ENCODE measurements around the gene PSMB3. TPM values are rescaled to one million over a fixed set of nuclear protein-coding genes. Genes with fewer than 3 reads are reported as not detected.
"Not testable (repeated sequence)": the region's sequence is repeated elsewhere in the genome, so short reads cannot be mapped to it uniquely, and the experiment has no call there.

The PSMB3 gene
- total RNA-seq, 2 experiments from 2014 or later, result 335 to 348 TPM

- POLR2A ChIA-PET, result interaction anchor here (1.0 to 1.7 kb wide), 3 partner anchors 8 to 12 kb away, joined by 3 to 9 read pairs (median 4); no protein-coding TSS in a partner anchor
- no peak overlapping the region for H3K4me3 Mint-ChIP-seq
- CTCF ChIA-PET, result interaction anchor here (1.0 to 2.0 kb wide), 8 partner anchors 9 to 43 kb away, joined by 3 to 6 read pairs (median 6); no protein-coding TSS in a partner anchor
- H3K4me1 Mint-ChIP-seq (ENCODE audit: low read depth), result peaks cover 47% of the 10 kb centered on the region
- peaks cover 47% of the 10 kb centered on the region for H3K36me3 Mint-ChIP-seq
- peak overlapping the region; percentile 50 for H3K27ac Mint-ChIP-seq
- intact Hi-C loops (cut with micrococcal nuclease), result no loop called here
- DNase-seq, result no peak
- no peaks in the 10 kb centered on the region for H3K9me3 Mint-ChIP-seq
- H3K27me3 Mint-ChIP-seq, result no peaks in the 10 kb centered on the region
These were observed 33.1 kb upstream of the PSMB3 start for GRCh38 chr17:38719289-38719942.

- Mint-ChIP-seq H3K36me3 (peaks cover 45% of the 10 kb centered on the region), H3K27me3 (no peaks in the 10 kb centered on the region), H3K4me3 (no peak overlapping the region), H3K27ac (no peak overlapping the region), H3K9me3 (no peaks in the 10 kb centered on the region), H3K4me1 (ENCODE audit: low read depth) (peaks cover 44% of the 10 kb centered on the region)
- intact Hi-C loops (cut with micrococcal nuclease), result no loop called here
- ChIA-PET POLR2A (no interaction called here), CTCF (interaction anchor here (1.0 to 2.0 kb wide), 2 partner anchors 15 to 43 kb away, joined by 3 to 6 read pairs; no protein-coding TSS in a partner anchor)
- no peak for DNase-seq
These were observed 32.4 kb upstream of the PSMB3 start for GRCh38 chr17:38719943-38720641.

GRCh38 chr17:38720941-38721340 lies 31.6 kb upstream of the PSMB3 start:
- Mint-ChIP-seq H3K4me1 (ENCODE audit: low read depth) (peaks cover 43% of the 10 kb centered on the region), H3K36me3 (peaks cover 39% of the 10 kb centered on the region), H3K9me3 (no peaks in the 10 kb centered on the region), H3K27me3 (no peaks in the 10 kb centered on the region), H3K4me3 (no peak overlapping the region), H3K27ac (no peak overlapping the region)
- ChIA-PET CTCF (no interaction called here), POLR2A (interaction anchor here (1.3 kb wide), 1 partner anchor 15 kb away, joined by 3 read pairs; no protein-coding TSS in a partner anchor)
- DNase-seq, result no peak
- intact Hi-C loops (cut with micrococcal nuclease), result no loop called here

- no peak for DNase-seq
- H3K4me3 Mint-ChIP-seq, result no peak overlapping the region
- no peaks in the 10 kb centered on the region for H3K9me3 Mint-ChIP-seq
- ChIA-PET CTCF (no interaction called here), POLR2A (interaction anchor here (0.7 to 1.3 kb wide), 2 partner anchors 15 to 16 kb away, joined by 3 read pairs; no protein-coding TSS in a partner anchor)
- intact Hi-C loops (cut with micrococcal nuclease), result no loop called here
- H3K4me1 Mint-ChIP-seq (ENCODE audit: low read depth), result peaks cover 46% of the 10 kb centered on the region
- no peak overlapping the region for H3K27ac Mint-ChIP-seq
- no peaks in the 10 kb centered on the region for H3K27me3 Mint-ChIP-seq
- H3K36me3 Mint-ChIP-seq, result peaks cover 37% of the 10 kb centered on the region
These were observed 30.7 kb upstream of the PSMB3 start for GRCh38 chr17:38721802-38722201.

GRCh38 chr17:38724337-38724988 lies 28.1 kb upstream of the PSMB3 start:
- intact Hi-C loops (cut with micrococcal nuclease), result no loop called here
- CTCF ChIA-PET, result interaction anchor here (2.6 kb wide), 1 partner anchor 11 kb away, joined by 9 read pairs; no protein-coding TSS in a partner anchor
- Mint-ChIP-seq H3K27ac (peak overlapping the region; percentile 60), H3K9me3 (no peaks in the 10 kb centered on the region), H3K4me3 (no peak overlapping the region), H3K36me3 (peaks cover 30% of the 10 kb centered on the region), H3K4me1 (ENCODE audit: low read depth) (peaks cover 64% of the 10 kb centered on the region), H3K27me3 (no peaks in the 10 kb centered on the region)
- POLR2A ChIA-PET, result interaction anchor here (2.9 kb wide), 1 partner anchor 23 kb away, joined by 10 read pairs; no protein-coding TSS in a partner anchor
- DNase-seq, result no peak

GRCh38 chr17:38725066-38725465 lies 27.5 kb upstream of the PSMB3 start:
- Mint-ChIP-seq H3K9me3 (no peaks in the 10 kb centered on the region), H3K27me3 (no peaks in the 10 kb centered on the region), H3K27ac (peak overlapping the region; percentile 18), H3K4me1 (ENCODE audit: low read depth) (peaks cover 65% of the 10 kb centered on the region), H3K36me3 (peaks cover 28% of the 10 kb centered on the region), H3K4me3 (no peak overlapping the region)
- ChIA-PET CTCF (interaction anchor here (2.6 kb wide), 1 partner anchor 10 kb away, joined by 9 read pairs; no protein-coding TSS in a partner anchor), POLR2A (interaction anchor here (2.9 kb wide), 1 partner anchor 23 kb away, joined by 10 read pairs; no protein-coding TSS in a partner anchor)
- intact Hi-C loops (cut with micrococcal nuclease), result no loop called here
- DNase-seq, result no peak

GRCh38 chr17:38726145-38726544 lies 26.4 kb upstream of the PSMB3 start:
- H3K4me3 Mint-ChIP-seq; H3K27me3 Mint-ChIP-seq; DNase-seq; H3K9me3 Mint-ChIP-seq; intact Hi-C loops (cut with micrococcal nuclease): not testable (repeated sequence)
- POLR2A ChIA-PET, result interaction anchor here (3.5 to 6.6 kb wide), 2 partner anchors 23 to 50 kb away, joined by 16 to 116 read pairs; partner anchors contain the start of genes EPOP and MLLT6
- Mint-ChIP-seq H3K36me3 (peaks cover 23% of the 10 kb centered on the region), H3K27ac (peak overlapping the region; percentile 84), H3K4me1 (ENCODE audit: low read depth) (peaks cover 60% of the 10 kb centered on the region)
- CTCF ChIA-PET, result interaction anchor here (0.9 to 3.0 kb wide), 2 partner anchors 9 to 19 kb away, joined by 3 to 9 read pairs; no protein-coding TSS in a partner anchor

- intact Hi-C loops (cut with micrococcal nuclease), result loop anchor here (1.0 kb wide), 3 partner anchors 21 to 26 kb away; partner anchors contain the start of gene PSMB3
- DNase-seq, result peak; percentile 94
- Mint-ChIP-seq H3K36me3 (peaks cover 21% of the 10 kb centered on the region), H3K27me3 (no peaks in the 10 kb centered on the region), H3K9me3 (no peaks in the 10 kb centered on the region), H3K4me1 (ENCODE audit: low read depth) (peaks cover 68% of the 10 kb centered on the region), H3K4me3 (peak overlapping the region; percentile 73), H3K27ac (peak overlapping the region; percentile 98)
- ChIA-PET POLR2A (interaction anchor here (0.9 to 6.6 kb wide), 6 partner anchors 9 to 52 kb away, joined by 3 to 116 read pairs (median 10); partner anchors contain the start of genes EPOP and MLLT6), CTCF (interaction anchor here (1.1 to 3.0 kb wide), 8 partner anchors 9 to 143 kb away, joined by 3 to 21 read pairs (median 8); partner anchors contain the start of genes EPOP, LASP1 and PSMB3)
These were observed 24.8 kb upstream of the PSMB3 start for GRCh38 chr17:38727736-38728135.

- Mint-ChIP-seq H3K9me3 (no peaks in the 10 kb centered on the region), H3K4me3 (peak overlapping the region; percentile 73), H3K27me3 (no peaks in the 10 kb centered on the region), H3K27ac (peak overlapping the region; percentile 98), H3K36me3 (peaks cover 24% of the 10 kb centered on the region), H3K4me1 (ENCODE audit: low read depth) (peaks cover 70% of the 10 kb centered on the region)
- intact Hi-C loops (cut with micrococcal nuclease), result loop anchor here (1.0 kb wide), 1 partner anchor 22 kb away; no protein-coding TSS in a partner anchor
- ChIA-PET CTCF (interaction anchor here (0.8 to 3.0 kb wide), 14 partner anchors 10 to 169 kb away, joined by 3 to 21 read pairs (median 6); partner anchors contain the start of genes EPOP, LASP1, MLLT6 and PSMB3), POLR2A (interaction anchor here (0.6 to 6.6 kb wide), 9 partner anchors 10 to 201 kb away, joined by 3 to 116 read pairs (median 4); partner anchors contain the start of genes EPOP, MLLT6 and PSMB3)
- peak; percentile 81 for DNase-seq
These were observed 24.2 kb upstream of the PSMB3 start for GRCh38 chr17:38728290-38728831.

GRCh38 chr17:38729368-38729885 lies 23.1 kb upstream of the PSMB3 start:
- peak overlapping the region; percentile 98 for H3K27ac Mint-ChIP-seq
- H3K27me3 Mint-ChIP-seq, result no peaks in the 10 kb centered on the region
- intact Hi-C loops (cut with micrococcal nuclease), result no loop called here
- peaks cover 24% of the 10 kb centered on the region for H3K36me3 Mint-ChIP-seq
- peaks cover 75% of the 10 kb centered on the region for H3K4me1 Mint-ChIP-seq (ENCODE audit: low read depth)
- DNase-seq, result no peak
- no peaks in the 10 kb centered on the region for H3K9me3 Mint-ChIP-seq
- H3K4me3 Mint-ChIP-seq, result peak overlapping the region; percentile 73
- ChIA-PET CTCF (interaction anchor here (0.7 to 3.0 kb wide), 13 partner anchors 11 to 170 kb away, joined by 3 to 21 read pairs (median 6); partner anchors contain the start of genes EPOP, MLLT6 and PSMB3), POLR2A (interaction anchor here (1.0 to 6.6 kb wide), 4 partner anchors 20 to 54 kb away, joined by 4 to 116 read pairs (median 10); partner anchors contain the start of genes EPOP, MLLT6 and PSMB3)
